DND-41 (cell line): ENCODE data around the gene ADD1.
"Not testable (repeated sequence)": the region's sequence is repeated elsewhere in the genome, so short reads cannot be mapped to it uniquely, and the experiment has no call there.

Experiments
- ATAC-seq: fragments of 200-7000 bp; cut with Tn5 transposase; 3 replicates; pipeline ENCODE4 v1.9.1; 2021; ENCODE audit warnings: low read depth; ENCODE audit not compliant: insufficient read depth
- DNase-seq: peaks from one replicate; pipeline ENCODE4 v3.0.0-alpha.2; 2020
- H2AFZ ChIP-seq: 2 replicates; pipeline ENCODE4 v1.6.0; 2012; ENCODE audit warnings: low read depth, low read length
- H3K27ac ChIP-seq: 2 replicates; pipeline ENCODE4 v1.5.1; 2012; ENCODE audit warnings: low read length, inconsistent platforms
- H3K27me3 ChIP-seq: fragments of 200-600 bp; sonication (generic); 2 replicates; pipeline ENCODE4 v1.6.0; 2012; ENCODE audit warnings: low read length, mild to moderate bottlenecking, inconsistent platforms; ENCODE audit not compliant: insufficient read depth, poor library complexity
- H3K36me3 ChIP-seq: 2 replicates; pipeline ENCODE4 v1.5.1; 2012; ENCODE audit warnings: low read length, inconsistent platforms; ENCODE audit not compliant: insufficient read depth
- H3K4me1 ChIP-seq: 2 replicates; pipeline ENCODE4 v1.5.1; 2012; ENCODE audit warnings: mild to moderate bottlenecking, low read length; ENCODE audit not compliant: insufficient read depth
- H3K4me2 ChIP-seq: 2 replicates; pipeline ENCODE4 v1.6.0; 2012; ENCODE audit warnings: mild to moderate bottlenecking, moderate library complexity, low read length, inconsistent platforms; ENCODE audit not compliant: insufficient read depth
- H3K4me3 ChIP-seq, 2 experiments: fragments of 200-600 bp in 1 of 2; shearing (Covaris generic) in 1 of 2; 2 replicates each; pipeline ENCODE4 v1.5.1; 2012 to 2016; ENCODE audit warnings: inconsistent platforms in 2 of 2, low read length in 2 of 2, mild to moderate bottlenecking in 2 of 2, low read depth in 1 of 2, moderate library complexity in 1 of 2
- H3K79me2 ChIP-seq: 2 replicates; pipeline ENCODE4 v1.6.0; 2012; ENCODE audit warnings: low read length, inconsistent platforms; ENCODE audit not compliant: insufficient read depth
- H3K9ac ChIP-seq: 2 replicates; pipeline ENCODE4 v1.6.0; 2012; ENCODE audit warnings: low read depth, mild to moderate bottlenecking, inconsistent platforms, low read length, moderate library complexity
- H3K9me3 ChIP-seq: 2 replicates; pipeline ENCODE4 v1.5.1; 2012; ENCODE audit warnings: low read length, moderate library complexity, mild to moderate bottlenecking, inconsistent platforms; ENCODE audit not compliant: insufficient read depth, severe bottlenecking
- H4K20me1 ChIP-seq: 2 replicates; pipeline ENCODE4 v1.6.0; 2012; ENCODE audit warnings: low read length; ENCODE audit not compliant: insufficient read depth
- EZH2 ChIP-seq: IDR thresholded peaks from 3 replicates; pipeline ENCODE4 v1.6.1; 2012; ENCODE audit warnings: borderline replicate concordance, low read depth, mild to moderate bottlenecking, moderate library complexity, low read length, inconsistent platforms; ENCODE audit not compliant: severe bottlenecking
- TF ChIP-seq, protein P1 (sequence below): IDR thresholded peaks from 2 replicates; pipeline ENCODE4 v1.5.1; 2012; ENCODE audit warnings: borderline replicate concordance, low read length, moderate library complexity, mild to moderate bottlenecking; ENCODE audit not compliant: poor library complexity, severe bottlenecking; ENCODE audit errors: extremely low read depth

ADD1 gene

DNA sequence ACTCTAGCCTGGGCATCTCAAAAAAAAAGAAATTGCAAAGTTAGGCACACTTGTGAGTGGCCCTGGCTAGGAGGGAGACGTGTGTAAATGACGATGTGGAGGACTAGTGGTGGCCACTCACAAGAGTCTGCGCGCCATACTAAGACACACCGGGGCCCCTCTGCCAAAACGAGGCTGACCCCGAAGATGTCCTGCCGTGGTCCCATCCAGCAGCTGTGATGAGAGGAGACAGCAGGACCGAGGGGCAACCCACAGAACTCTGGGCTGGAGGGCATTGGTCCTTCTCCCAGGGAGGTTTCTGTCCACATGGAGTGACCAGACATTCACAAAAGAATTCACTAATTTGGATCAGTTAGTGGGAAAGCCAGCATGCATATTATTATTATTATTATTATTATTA is 72.1 kb downstream of the ADD1 start:
- no peak for DNase-seq
- peaks cover 6% of the 10 kb centered on the region; the same call in 1 of the 2 replicates for H4K20me1 ChIP-seq
- no peak overlapping the region for H3K9ac ChIP-seq
- TF ChIP-seq EZH2: no peak
- TF ChIP-seq, protein P1, sequence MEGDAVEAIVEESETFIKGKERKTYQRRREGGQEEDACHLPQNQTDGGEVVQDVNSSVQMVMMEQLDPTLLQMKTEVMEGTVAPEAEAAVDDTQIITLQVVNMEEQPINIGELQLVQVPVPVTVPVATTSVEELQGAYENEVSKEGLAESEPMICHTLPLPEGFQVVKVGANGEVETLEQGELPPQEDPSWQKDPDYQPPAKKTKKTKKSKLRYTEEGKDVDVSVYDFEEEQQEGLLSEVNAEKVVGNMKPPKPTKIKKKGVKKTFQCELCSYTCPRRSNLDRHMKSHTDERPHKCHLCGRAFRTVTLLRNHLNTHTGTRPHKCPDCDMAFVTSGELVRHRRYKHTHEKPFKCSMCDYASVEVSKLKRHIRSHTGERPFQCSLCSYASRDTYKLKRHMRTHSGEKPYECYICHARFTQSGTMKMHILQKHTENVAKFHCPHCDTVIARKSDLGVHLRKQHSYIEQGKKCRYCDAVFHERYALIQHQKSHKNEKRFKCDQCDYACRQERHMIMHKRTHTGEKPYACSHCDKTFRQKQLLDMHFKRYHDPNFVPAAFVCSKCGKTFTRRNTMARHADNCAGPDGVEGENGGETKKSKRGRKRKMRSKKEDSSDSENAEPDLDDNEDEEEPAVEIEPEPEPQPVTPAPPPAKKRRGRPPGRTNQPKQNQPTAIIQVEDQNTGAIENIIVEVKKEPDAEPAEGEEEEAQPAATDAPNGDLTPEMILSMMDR: no peak
- no peaks in the 10 kb centered on the region for H3K9me3 ChIP-seq
- no peak overlapping the region for H3K27ac ChIP-seq
- H3K4me1 ChIP-seq: no peaks in the 10 kb centered on the region
- H3K79me2 ChIP-seq: peaks cover 18% of the 10 kb centered on the region
- H3K27me3 ChIP-seq: no peaks in the 10 kb centered on the region
- no peak overlapping the region for H3K4me3 ChIP-seq
- H3K36me3 ChIP-seq: peaks cover 51% of the 10 kb centered on the region
- no peak overlapping the region for H3K4me2 ChIP-seq
- no peak overlapping the region for H2AFZ ChIP-seq
- no peak for ATAC-seq

DNA sequence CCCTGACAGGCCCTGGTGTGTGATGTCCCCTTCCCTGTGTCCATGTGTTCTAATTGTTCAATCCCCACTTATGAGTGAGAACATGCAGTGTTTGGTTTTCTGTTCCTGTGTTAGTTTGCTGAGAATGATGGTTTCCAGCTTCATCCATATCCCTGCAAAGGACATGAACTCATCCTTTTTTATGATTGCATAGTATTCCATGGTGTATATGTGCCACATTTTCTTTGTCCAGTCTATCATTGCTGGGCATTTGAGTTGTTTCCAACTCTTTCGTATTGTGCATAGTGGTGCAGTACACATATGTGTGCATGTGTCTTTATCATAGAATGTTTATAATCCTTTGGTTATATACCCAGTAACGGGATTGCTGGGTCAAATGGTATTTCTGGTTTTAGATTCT is 73.1 kb downstream of the ADD1 start:
- DNase-seq, H3K4me2 ChIP-seq, H3K27ac ChIP-seq, ATAC-seq, H3K9me3 ChIP-seq, H3K4me3 ChIP-seq, H4K20me1 ChIP-seq, H3K9ac ChIP-seq, H3K27me3 ChIP-seq, H3K4me1 ChIP-seq, H2AFZ ChIP-seq: not testable (repeated sequence)
- Histone ChIP-seq H3K36me3 (peaks cover 44% of the 10 kb centered on the region), H3K79me2 (peaks cover 19% of the 10 kb centered on the region)

DNA sequence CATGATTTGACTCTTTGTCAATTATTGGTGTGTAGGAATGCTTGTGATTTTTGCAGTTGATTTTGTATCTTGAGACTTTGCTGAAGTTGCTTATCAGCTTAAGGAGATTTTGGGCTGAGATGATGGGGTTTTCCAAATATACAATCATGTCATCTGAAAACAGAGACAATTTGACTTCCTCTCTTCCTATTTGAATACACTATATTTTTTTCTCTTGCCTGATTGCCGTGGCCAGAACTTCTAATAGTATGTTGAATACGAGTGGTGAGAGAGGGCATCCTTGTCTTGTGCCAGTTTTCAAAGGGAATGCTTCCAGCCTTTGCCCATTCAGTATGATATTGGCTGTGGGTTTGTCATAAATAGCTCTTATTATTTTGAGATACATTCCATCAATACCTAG is 74.7 kb downstream of the ADD1 start:
- H3K4me3 ChIP-seq, DNase-seq, H3K27ac ChIP-seq, H3K27me3 ChIP-seq, H3K4me1 ChIP-seq, H4K20me1 ChIP-seq, ATAC-seq, H3K9me3 ChIP-seq, H2AFZ ChIP-seq, H3K9ac ChIP-seq, H3K4me2 ChIP-seq: not testable (repeated sequence)
- Histone ChIP-seq H3K36me3 (peaks cover 41% of the 10 kb centered on the region), H3K79me2 (peaks cover 26% of the 10 kb centered on the region)

DNA sequence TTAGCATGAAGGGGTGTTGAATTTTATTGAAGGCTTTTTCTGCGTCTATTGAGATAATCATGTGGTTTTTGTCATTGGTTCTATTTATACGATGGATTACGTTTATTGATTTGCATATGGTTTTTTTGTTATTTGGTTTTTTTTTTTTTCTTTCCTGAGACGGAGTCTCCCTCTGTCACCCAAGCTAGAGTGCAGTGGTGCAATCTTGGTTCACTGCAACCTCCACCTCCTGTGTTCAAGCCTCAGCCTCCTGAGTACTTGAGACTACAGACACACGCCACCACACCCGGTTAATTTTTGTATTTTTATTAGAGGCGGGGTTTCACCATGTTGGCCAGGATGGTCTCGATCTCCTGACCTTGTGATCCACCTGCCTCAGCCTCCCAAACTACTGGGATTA is 75.1 kb downstream of the ADD1 start:
- H2AFZ ChIP-seq, H3K27me3 ChIP-seq, H3K27ac ChIP-seq, DNase-seq, H3K9ac ChIP-seq, H3K4me2 ChIP-seq, ATAC-seq, H3K9me3 ChIP-seq, H3K4me3 ChIP-seq, H3K4me1 ChIP-seq, H4K20me1 ChIP-seq: not testable (repeated sequence)
- Histone ChIP-seq H3K79me2 (peaks cover 26% of the 10 kb centered on the region), H3K36me3 (peaks cover 41% of the 10 kb centered on the region)

DNA sequence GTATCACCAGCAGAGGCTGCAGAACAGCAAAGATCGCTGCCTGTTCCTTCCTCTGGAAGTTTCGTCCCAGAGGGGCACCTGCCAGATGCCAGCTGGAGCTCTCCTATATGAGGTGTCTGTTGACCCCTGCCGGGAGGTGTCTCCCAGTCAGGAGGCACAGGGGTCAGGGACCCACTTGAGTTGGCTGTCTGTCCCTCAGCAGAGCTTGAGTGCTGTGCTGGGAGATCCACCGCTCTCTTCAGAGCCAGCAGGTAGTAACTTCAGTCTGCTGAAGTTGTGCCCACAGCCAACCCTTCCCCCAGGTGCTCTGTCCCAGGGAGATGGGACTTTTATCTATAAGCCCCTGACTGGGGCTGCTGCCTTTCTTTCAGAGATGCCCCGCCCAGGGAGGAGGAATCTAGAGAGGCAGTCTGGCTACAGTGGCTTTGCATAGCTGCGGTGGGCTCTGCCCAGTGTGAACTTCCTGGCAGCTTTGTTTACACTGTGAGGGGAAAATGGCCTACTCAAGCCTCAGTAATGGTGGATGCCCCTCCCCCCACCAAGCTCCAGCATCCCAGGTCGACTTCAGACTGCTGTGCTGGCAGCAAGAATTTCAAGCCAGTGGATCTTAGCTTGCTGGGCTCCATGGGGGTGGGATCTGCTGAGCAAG is 78.9 kb downstream of the ADD1 start:
- not testable (repeated sequence) for H3K4me1 ChIP-seq

More for the DNA sequence above, 78.9 kb downstream of the ADD1 start:
- Histone ChIP-seq H3K79me2 (peaks cover 23% of the 10 kb centered on the region), H4K20me1 (peaks cover 21% of the 10 kb centered on the region; the same call in 1 of the 2 replicates), H3K36me3 (peaks cover 50% of the 10 kb centered on the region)
- not testable (repeated sequence) for H3K27ac ChIP-seq, ATAC-seq, H2AFZ ChIP-seq, H3K4me3 ChIP-seq, H3K4me2 ChIP-seq, H3K27me3 ChIP-seq, H3K9ac ChIP-seq, H3K9me3 ChIP-seq, DNase-seq
